GM20000 (cell line): ENCODE data around the gene CDH13.
A peak's percentile ranks its signal among the peaks of the same experiment; 100 is the strongest.

ENCODE experiments used
- DNase-seq: peaks from one replicate; pipeline ENCODE4 v3.0.0; 2012; ENCODE audit warnings: low spot score
- TF ChIP-seq, protein P1 (sequence below): IDR thresholded peaks from 2 replicates; pipeline ENCODE4 v1.5.1; 2012; ENCODE audit warnings: mild to moderate bottlenecking, control low read depth; ENCODE audit errors: extremely low read depth, missing control alignments

Gene CDH13

DNA sequence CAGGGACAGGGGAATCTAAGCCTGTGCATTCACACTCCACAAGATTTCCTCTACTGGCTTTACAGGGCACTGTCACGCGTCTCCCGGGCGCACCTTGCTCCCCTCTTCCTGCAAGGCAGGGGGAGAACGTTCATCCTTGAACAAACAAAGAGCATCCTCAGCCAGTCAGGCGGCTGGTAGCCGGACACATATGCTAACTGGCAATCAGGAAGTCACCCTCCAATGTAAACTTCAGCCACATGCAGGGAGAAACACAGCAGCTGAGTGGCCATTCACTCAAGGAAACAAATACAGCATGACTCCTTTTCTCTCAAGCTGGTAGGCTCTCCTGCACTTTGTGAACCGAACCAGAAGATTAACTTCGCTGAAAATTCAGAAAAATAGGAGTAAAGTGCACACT is 1170.2 kb downstream of the CDH13 start:
- DNase-seq: no peak
- TF ChIP-seq, protein P1, sequence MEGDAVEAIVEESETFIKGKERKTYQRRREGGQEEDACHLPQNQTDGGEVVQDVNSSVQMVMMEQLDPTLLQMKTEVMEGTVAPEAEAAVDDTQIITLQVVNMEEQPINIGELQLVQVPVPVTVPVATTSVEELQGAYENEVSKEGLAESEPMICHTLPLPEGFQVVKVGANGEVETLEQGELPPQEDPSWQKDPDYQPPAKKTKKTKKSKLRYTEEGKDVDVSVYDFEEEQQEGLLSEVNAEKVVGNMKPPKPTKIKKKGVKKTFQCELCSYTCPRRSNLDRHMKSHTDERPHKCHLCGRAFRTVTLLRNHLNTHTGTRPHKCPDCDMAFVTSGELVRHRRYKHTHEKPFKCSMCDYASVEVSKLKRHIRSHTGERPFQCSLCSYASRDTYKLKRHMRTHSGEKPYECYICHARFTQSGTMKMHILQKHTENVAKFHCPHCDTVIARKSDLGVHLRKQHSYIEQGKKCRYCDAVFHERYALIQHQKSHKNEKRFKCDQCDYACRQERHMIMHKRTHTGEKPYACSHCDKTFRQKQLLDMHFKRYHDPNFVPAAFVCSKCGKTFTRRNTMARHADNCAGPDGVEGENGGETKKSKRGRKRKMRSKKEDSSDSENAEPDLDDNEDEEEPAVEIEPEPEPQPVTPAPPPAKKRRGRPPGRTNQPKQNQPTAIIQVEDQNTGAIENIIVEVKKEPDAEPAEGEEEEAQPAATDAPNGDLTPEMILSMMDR: no peak

DNA sequence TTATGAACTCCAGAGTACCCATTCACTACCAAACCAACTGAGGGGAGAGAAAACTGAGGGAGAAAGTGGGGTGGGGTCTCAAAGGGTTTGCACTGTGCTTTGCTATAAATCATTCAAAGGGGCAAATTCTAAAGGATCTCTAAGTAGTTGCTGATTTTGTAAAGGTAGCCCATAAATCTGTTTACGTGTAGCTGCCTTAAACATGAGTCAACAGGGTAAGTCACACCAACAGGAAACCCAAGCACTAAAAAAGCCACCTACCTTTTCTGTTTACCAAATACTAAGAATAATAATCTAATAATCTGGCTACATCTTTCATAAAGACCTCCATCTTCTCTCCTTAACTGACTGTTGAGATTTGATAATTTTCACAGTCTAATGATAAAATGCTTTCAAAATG is 1172.6 kb downstream of the CDH13 start:
- no peak for DNase-seq
- TF ChIP-seq, protein P1: no peak

DNA sequence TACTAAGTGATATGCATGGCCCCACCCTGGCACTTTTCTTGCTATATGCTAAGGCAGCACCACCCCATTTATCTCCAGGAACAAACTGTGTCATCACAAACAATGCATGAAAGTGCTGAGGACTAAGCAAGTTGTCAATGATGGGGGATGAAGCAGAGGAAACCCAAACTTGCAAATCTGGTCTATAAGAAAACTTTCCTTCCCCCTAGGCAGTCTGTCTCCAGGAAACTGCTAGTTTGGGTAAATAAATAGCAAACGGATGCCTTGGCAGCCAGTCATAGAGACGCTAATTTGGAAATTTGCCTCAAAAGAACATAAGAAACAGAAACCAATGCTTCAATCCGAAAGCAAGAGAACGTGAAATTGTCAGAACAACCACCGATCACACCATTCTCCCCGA is 1175.4 kb downstream of the CDH13 start:
- no peak for DNase-seq
- TF ChIP-seq, protein P1: no peak

DNA sequence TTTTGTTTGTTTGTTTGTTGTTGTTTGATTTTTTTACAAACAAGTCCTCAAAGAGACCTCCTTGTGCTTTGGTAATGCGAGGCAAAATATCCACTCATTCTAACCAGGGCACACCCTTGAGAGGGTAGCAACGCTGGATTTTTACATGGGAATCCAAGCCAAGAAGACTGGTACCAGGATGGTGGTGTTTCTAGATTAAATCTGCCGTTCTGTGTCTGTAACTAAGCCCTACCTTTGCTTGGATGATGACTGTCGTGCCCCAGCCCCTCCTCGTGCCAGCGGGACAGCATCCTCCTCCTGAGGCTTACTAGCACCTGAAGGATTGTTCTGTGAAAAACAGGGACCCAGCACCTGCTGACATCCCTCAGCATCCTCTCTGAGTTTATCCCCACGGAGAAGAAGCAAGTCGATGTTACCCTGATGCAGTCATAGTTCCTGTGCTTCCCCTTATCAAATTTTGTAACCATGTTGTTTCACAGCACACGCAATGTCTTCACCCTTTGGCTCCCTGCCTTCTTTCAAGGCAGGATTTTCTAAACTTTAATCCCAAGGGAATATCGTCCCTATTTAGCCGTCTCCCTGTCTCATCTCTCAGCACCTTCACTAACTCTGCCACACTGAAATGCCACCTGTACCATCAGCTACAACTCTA is 1175.9 kb downstream of the CDH13 start:
- no peak for DNase-seq
- TF ChIP-seq, protein P1: no peak

DNA sequence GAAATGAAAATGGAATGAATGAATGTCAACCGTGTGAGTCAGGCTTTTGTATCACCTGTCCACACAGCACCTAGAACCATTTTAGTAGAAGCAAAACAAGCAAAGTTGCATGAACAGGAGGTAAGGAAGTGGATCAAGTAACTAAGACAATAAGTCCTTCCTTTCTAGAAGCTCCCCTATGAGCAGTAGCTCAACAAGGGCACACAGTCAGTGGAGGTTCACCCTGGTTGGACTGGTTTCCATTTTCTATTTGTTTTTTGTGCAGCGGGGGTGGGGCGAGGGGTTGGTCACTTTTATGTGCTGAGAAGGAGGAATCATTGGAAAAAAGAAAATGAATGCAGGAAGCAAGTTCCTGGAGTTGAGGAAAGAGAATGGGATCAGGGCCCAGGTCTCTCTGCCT is 1177.0 kb downstream of the CDH13 start:
- DNase-seq: no peak
- TF ChIP-seq, protein P1: no peak

DNA sequence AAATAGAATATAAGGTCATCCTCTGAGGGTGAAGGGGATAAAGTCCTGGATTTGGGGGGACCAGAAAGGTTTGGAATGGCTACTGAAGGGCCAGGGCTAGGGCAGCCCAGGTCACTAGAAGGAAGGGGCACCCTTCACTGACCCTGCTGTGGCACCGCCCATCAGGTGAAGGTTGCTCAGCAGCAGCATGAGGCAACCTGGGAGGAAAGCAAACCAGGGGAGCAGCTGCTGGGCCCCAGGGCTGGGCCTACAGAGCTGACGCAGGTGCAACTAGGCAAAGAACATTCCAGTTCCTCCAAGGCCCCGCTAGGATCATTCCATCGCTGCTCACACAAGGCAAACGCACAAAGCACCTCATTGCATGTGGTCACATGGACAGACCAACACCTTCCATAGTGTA is 1177.6 kb downstream of the CDH13 start:
- TF ChIP-seq, protein P1: no peak
- DNase-seq: no peak

DNA sequence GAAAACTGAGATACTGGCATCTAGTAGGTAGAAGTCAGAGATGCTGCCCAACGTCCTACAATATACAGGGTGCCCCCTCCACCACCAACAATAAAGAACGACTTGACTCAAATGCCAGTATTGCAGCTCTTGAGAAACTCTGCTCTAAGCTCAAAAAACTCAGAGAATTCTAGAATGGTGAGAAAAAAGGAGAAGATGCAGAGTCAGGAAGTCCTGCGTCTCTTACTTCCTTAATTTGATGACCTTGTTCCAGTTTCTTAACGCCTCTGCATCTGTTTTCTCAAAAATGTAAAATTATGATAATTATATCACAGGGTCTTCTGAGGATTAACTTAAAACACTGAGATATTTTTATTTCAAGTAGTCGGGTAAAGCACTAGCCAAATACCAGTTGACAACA is 1179.3 kb downstream of the CDH13 start:
- DNase-seq: peak; percentile 56
- TF ChIP-seq, protein P1: no peak
